ENCODE results near the gene TMPRSS15.

DNA sequence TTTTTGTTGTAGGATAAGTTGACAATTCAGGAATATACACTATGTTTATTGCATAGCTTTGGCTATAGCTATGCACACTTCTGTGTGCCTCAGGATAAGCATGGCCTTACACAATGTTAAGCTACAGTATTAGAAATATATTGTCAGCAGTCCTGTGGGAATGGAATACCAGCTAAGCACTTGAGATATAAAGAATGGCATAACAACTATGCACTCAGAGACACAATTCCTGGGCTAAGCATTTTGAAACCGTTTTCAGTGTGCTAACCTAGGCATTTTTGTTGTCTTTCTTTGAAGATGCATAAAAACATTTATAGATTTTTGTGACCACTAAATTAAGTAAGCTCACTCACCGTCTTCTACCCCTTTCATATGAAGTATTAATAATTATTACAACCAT is 46.8 kb downstream of the TMPRSS15 start:
- TF ChIP-seq POLR2AphosphoS5 (IDR thresholded peaks at IDR 0.05; ENCODE audit: borderline replicate concordance, low read depth, low read length) (no peak), EZH2 (IDR thresholded peaks at IDR 0.05) (no peak)

Data from SK-N-MC (cell line).